Stimulated activated CD4-positive, alpha-beta T cell treated with anti-CD3 and anti-CD28 coated beads, Interleukin-4, amount 100 ng/mL, for 4 hours (primary cell): ENCODE data around the gene ESD.
"Not testable (repeated sequence)": the region's sequence is repeated elsewhere in the genome, so short reads cannot be mapped to it uniquely, and the experiment has no call there.

Source experiments
- DNase-seq, 2 experiments: peaks; one replicate each; pipeline ENCODE4 v3.0.0-alpha.2; 2020

Gene ESD, protein sequence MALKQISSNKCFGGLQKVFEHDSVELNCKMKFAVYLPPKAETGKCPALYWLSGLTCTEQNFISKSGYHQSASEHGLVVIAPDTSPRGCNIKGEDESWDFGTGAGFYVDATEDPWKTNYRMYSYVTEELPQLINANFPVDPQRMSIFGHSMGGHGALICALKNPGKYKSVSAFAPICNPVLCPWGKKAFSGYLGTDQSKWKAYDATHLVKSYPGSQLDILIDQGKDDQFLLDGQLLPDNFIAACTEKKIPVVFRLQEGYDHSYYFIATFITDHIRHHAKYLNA

DNA sequence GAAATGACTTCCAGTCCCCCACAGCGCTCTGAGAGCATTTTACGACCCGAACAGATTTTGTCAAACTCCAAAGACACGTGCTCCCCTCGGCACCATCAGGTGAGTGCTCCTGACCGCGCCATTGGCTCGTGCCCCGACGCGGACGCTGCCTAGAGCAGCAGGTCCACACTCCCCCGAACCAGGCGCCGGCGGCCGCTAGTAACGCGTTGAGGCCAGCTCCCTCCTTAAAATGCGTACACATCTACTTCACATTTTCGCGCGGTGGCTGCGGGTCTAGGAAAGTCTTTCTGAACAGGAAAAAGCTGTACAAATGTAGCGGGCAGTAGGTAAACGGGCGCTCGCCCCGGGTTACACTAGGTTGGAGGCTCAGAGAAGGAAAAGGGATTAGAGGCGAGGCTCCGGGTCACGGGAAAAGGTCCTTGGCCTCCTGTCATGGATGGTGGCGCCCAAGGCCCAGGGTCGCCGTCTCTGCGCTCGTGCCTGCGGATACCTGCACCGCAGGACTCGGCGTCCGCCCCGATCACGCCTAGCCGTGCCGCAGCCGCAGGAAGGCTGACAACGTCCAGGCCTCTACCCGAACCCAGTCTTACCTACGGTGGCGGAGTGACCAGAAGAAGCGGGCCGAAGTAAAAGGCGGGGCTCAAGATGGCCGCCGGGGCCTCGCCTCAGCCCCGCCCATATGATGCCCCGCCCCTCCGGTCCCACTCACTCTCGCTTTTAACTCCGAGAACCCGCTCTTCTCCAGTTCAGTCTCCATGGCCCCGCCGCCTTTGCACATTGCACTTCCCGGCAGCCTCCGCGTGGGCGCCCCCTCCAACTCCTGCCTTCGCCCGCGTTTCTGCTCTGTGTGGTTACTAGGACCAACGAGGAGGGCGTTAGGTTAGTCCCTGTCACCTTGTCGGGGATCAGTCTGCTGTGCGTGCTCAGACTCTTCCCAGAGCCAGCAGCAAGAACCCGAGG lies at the start of gene ESD:
Gene ESD, minus strand, starts transcription at position 647 of the 960 bp plus-strand sequence. CDS start 5,748 bp downstream, outside the sequence.
- peak; percentile 86 to 93 for DNase-seq

DNA sequence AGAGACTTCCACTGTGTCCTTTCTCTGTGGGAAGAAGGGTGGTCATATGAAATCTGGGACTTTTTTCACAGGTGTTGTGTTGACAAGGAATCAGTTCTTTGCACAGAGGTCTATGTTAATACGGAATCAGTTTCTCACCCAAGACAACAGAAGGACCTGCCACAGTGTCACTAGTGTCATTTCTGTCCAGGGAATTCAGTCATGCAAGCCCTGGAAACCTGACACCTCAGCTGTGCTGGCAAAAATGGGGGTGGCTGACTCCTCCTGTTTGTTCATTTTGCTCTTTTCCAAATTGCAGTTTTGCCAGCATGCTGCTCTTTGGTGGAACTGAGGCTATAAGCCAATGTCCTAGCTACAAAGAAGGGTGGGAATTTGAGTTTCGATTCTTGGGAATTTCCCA lies 49.8 kb upstream of the ESD start:
- no peak for DNase-seq

DNA sequence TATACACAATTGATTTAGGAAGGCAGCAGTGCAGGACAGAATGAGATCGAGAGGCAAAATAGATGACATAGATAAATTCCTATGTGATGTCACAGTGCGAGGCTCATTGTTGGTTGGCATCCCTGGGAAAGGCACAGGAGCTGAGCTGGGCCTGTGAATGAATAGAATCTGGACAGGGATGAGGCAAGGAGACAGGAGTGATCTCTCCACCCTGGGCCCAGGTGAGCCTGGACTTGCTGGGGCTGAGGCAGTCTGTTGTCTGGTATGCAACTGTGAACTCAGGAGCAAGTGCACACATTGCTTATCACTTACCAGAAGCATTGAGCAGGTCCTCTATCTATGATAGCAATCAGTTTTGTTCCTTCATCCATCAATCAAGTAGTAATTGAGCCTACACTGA lies 48.2 kb upstream of the ESD start:
- DNase-seq = no peak

DNA sequence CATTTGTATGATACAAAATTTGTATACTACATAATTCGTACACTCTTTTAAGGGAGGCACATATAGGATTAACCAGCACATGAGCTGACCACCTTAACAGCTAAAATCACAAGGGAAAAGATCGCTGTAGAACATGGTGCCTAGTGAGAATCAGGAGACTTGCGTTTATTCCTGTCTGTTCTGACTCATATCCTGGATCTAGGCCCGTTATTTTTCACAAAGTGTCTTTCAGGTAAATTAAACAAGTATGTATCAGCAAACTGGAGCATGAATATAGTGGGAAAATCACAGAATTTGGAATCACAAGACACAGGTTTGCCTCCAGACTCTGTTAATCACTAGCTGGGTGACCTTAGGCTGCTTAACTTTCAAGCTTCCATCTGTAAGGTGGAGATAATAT lies 47.5 kb upstream of the ESD start:
- DNase-seq = no peak

DNA sequence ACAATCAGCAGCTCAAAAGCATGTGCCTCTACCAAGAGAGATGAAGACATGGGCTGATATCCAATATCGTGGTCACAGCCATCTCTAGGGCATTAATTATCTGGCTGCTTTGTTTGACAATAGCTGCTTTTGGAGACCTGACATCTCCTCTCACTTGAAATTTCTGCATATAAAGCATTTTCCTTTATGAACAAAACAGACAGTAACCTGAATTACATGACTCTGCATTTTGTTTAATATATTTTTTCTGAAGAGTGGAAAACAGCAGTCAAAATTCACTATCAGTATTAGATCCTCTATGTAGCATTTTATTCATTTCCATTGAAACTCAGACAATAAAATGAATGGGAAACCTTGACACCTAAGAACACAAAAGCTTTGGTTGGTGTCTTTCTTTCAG lies 42.4 kb upstream of the ESD start:
- DNase-seq = no peak

DNA sequence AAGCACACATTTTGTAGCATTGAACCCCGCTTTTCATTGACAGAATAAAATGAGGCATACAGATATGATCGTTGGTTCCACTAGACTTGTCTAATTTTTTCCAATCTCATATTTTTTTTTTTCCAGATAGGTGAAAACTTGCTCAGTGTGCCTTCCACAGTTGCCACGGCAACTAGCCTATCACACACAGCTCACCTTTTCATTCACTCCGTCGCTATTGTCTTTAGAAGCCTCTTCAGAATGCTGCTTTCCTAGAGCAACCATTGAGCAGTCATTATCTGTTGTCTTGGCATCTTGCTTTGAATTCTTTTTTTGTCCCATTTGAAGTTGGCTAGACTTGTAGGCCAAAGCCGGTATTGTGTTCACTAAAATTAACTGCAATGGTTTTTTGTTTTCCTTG lies 37.7 kb upstream of the ESD start:
- DNase-seq = no peak

DNA sequence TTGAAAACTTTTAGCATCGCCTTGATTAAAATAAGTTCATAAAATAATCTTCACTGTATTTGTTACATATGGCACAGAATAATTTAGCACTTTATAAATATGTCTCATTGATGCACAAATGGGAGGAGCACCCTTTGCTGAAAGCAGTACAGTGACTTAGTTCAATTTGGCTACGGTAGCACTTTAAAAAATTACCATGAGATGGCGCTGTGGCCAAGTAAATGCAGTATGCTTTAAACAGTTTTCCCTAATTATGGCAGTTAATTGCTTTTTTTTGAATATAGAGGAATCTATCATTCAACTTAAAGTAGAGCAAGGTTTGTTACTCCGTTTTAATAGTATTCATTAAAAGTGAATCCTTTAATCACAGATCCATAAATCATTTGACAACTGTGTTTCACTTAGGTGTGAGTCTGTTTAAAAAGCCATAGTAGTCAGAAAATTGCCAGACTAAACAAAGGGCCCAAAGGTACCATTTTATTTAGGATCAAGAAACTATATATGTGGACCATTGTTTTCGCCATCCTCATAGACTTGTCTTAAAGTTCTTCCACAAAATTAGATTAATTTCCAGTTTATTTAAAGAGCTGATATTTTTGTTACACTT lies 34.7 kb upstream of the ESD start:
- peak in 1 of 2 experiments; percentile 1 for DNase-seq

DNA sequence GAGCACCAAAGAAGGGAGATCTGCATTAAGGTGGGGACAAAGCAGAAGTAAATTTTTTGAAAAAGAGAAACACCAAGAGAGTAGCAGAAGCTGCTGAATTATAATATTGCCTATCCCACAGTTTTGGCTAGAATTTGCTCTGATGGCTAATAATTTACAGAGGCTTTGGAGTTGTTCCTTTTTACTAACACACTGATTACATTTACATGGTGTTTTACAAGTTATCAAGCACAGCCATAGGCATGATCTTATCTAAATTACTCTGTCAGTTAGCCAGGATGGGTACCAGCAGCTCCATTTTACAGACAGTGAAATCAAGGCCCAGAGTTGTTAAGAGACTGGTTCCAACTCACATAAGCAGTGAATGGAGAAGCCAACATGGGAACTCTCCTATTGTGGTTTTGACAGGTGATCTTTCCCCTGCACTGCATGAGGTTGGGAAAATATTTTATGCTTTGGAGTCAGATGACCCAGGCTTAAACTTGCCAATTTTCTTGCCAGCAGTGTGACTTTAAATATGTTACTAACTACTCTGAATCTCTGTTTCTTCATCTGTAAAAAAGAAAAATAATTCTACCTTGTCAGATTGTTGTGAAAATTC lies 33.5 kb upstream of the ESD start:
- no peak for DNase-seq

DNA sequence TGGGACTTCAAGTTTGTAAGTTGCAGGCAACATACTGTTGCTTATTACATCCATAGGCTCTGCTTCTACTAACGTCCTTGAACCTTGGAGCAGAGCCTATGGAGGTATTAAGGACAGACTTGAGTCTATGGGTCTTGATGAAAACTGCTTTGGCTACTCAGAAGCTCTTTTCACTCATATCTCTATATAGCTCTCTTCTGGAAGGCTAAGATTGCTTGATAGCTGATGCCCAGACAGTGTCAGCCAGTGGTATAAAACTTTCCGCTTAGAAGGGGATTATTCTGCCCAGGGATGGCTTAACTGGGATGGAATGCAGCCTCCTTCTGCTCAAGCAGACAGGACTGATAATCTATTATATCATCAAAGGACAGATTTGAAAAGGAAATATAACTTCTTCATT lies 25.6 kb upstream of the ESD start:
- DNase-seq = no peak

DNA sequence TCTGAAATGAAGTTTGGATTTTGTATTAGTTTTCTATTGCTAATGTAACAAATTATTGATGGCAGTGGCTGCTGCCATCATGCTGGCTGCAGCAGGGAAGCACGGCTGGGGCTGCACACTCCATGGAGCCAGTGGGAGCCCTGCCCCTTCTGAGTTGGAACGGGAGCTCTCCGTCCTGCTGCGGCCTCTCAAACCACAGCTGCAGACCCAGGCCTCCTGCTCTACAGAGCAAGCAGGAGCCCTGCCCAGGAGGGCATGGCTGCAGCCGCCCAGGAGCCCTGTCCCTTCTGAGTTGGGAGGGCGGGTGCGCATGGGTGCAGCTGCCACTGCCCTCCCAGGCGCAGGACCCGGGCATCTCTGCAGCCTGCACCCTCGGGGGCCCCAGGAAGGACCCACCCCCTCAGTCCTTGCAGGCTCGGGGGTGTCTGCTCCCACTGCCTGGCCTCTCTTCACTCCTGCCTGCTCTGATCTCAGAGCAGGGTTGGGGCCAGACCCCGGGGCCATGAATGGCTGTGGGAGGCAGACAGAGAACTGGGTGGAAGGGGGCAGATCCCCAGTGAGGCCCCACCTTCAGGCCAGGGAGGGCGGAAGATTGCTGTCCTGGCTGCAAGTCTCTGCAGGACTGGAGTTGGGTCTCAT lies 21.0 kb upstream of the ESD start:
- no peak for DNase-seq

DNA sequence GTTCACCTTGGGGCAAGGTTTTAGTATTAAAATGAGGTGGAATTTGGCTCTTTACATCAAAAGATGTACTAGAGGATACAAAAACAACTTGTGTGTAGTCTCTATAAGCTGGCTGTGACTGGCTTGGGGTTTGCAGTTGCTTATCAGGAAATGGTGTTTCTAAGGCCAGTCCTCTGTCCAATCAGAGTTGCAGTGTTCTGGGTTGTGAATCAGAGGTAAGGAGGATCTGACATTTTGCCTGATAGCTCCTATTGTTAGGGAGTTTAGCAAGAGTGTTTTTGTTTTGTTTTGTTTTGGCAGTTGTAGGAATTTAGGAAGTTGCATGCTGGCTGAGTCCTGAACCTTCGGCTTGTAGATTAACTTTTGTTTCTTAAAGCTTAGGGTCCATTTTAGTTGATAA lies 20.1 kb upstream of the ESD start:
- DNase-seq = no peak

DNA sequence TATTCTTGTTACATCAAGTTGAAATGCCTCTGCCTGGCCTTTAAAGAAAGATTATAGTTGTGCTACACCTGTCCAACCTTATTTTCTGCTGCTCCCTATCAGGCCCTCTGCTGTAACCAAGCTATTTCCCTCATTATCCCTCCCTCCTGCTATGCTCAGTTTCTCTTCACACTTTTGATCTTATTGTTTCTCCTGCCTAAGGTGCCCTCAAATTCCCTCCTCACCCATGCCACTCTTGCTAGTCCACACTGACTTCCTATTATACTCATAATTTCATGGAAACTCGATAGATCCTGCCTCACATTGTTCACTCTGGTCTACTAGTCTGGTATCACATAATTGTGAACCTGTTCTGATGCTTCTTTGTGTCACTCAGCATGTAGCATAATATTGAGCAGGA lies 19.4 kb upstream of the ESD start:
- DNase-seq = no peak

DNA sequence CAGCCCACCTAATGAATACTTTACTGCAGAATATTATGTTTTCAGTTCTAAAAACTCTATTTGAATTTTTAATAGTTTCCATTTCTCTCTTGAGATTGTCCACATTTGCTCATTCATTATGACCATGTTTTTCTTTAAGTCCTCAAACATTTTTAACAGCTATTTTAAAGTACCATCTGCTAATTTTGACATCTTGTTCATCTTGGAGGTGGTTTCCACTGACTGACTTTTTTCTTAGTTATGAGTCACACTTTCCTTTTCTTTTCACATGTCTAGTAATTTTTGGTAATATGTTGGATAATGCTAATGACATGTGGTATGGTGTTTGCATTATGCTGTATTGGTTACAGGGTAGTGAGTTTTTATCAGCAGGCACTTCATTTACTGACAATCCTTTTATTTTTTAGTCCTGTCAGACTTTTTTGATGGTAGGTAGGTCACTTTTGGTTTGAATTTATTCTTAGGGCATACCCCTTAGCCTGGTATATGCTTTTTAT lies 15.4 kb upstream of the ESD start:
- no peak for DNase-seq

DNA sequence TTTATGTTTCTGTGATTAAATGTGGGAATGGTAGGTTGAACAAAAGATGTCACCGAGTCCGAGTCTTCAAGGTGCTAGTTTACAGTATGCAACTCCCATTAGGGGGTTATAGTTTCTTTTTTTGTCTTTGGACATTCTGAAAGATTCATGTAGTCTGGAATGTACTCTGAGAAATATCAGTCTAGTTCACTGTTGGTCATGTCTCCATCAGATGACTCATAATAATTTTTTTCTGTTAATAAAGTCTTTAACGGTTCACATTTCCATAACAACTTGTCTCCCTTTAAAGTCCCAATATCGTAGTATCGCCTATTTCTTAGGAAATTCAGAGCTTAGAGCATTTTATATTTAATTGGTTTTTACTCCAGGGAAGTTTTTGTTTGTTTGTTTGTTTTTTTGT lies 13.5 kb upstream of the ESD start:
- DNase-seq = no peak

DNA sequence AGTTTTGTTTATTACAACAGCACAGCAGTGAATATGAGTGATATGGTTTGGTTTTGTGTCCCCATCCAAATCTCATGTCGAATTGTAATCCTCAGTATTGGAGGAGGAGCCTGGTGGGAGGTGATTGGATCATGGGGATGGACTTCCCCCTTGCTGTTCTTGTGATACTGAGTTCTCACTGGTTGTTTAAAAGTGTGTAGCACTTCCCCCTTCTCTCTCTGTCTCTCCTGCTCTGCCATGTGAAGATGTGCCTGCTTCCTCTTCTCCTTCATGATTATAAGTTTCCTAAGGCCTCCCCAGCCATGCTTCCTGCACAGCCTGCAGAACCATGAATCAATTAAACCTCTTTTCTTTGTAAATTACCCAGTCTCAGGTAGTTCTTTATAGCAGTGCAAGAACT lies 8.0 kb upstream of the ESD start:
- DNase-seq = not testable (repeated sequence)

DNA sequence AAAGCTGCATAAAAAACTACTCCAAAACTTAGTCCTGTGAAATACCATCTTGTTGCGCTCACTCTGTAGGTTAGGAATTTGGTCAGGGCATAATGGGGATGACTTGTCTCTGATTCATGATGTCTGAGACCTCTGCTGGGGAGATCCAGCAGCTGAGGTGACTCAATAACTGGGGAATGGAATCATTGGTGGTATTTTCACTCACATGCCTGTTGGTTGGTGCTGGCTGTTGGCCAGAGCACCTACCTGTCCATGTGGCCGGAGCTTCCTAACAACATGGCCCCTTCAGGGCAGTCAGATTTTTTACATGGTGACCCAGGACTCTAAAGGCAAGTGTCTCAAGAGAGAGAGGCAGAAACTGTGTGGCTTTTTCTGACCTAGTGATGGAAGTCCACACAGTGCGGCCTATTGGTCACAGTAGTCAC lies 7.4 kb upstream of the ESD start:
- no peak for DNase-seq

DNA sequence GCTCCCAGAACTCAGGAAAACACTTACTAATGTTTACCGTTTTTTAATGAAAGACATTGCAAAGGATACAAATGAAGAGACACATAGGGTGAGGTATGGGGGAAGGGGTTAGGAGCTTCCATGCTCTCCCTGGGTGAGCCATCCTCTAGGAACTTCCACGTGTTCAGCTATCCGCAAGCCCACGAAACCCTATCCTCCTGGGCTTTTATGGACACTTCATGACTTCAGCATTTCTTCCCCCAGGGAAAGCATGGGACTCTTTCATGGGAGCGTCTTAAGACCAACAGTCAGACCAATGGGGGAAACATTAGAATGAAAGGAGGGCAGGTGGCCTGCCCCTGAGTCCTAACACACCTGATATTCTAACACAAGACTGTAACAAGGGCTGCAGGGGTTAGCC lies 6.6 kb upstream of the ESD start:
- DNase-seq = no peak

DNA sequence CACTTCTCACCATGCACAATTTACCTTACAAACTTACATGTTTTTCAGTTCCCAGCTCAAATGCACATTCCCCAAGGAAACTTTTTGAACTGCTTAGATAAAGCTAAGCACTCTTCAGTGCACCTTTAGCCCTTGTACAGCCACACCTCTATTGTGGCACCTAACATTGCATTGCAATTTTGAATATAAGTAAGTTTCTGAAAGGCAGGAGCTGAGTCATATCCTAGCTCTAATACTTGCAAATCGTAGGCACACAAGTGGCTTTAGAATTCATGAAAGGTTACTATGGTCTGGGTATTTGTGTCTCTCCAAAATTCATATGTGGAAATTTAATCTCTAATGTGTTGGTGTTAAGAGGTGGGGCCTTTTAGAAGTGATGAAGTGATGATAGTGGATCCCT lies 4.9 kb upstream of the ESD start:
- no peak for DNase-seq

DNA sequence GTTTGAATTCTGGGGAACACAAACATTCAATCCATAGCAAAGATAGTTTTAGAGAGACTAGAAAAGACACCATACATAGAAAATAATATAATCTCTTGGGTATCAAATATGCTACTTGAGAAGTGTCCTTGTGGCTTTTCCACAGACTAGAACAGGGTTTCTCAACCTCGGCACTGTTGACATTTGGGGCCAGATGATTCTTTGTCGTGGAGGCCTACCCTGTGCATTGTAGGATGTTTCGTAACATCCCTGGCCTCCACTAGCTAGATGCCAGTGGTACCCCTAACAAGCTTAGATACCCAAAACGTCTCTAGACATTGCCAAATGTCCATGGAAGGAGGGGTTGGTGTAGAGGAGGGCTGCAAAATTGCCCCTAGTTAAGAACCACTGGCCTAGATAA lies 2.2 kb upstream of the ESD start:
- no peak for DNase-seq

DNA sequence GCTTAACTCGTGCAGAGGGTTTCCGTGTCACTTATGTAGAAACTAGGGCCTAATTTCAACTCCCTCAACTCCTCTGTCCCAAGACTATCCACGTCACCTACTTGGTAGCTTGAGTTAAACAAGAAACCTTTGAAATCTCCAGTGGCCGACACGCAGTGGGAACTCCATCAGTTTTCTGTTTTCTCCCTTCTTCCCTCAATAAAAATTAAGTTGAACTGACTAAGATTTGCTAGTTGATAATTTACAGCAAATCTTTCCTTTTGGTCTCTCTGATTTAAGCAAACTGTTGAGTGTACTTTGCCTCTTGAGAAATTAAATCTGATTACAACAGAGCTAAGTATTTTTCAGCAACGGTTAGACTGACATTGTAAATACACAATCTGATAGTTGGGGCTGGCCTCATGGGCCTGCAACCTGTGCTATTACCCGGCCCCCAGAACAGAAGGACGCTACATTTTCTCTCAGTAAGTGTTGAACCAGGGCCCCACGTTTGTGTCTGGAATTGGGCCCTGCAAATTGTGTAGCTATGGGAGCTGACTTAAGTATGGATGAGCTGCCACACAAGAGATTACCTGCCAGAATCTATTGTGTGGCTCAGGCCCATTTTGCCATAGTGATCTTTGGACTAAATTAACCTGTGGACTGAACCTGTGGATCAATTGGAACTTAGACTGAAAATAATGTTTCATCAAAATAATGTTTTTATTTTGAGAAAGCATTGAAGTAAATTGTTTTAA lies 708 bp upstream of the ESD start:
- no peak for DNase-seq

DNA sequence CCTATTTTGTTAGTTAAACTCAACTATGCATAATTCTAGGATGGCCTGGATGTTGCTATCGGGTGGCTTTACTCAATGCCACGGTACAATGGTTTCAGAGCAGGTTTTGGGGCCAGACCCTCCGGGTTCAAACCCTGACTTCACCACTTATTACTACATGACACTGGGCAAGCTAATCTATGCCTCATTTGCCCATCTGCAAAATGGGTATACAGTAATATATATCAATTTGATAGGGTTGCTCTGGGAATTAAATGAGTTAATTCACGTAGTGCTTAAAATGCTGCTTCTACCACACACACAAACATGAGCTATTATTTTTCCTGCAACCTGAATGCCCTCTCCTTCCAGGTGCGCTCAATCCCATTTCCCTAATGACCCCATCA lies 839 bp downstream of the ESD start:
- no peak for DNase-seq

DNA sequence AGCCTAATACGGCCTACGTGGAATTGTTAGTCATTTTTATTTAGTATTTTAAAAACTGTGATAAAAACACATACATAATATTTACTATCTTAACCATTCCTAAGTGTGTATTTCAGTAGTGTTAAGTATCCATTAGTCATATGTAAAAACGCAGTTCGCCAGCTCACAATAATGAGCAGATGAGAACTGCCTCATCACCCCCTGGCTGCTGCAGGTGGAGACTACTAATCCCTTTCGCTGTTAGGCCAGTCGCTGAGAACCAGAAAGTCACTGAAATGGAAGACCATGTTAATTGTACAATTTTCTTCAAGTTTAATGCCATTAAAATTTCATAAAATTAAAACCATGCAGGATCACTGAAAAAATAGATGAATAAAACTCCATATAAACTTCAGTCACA lies 1.6 kb downstream of the ESD start:
- no peak for DNase-seq
